SK-N-SH (cell line): ENCODE data around the gene ZNF548. TPM values are rescaled to one million over a fixed set of nuclear protein-coding genes. Genes with fewer than 3 reads are reported as not detected.
A peak's percentile ranks its signal among the peaks of the same experiment; 100 is the strongest.

Experiments used
- CTCF ChIA-PET: fragments of 300-600, 350-600 bp; formaldehyde crosslinking; extraction: SDS; loops from one replicate; lab custom pipeline; 2021; lab: Yijun Ruan, JAX
- POLR2A ChIA-PET: fragments of 350-600 bp; sonication (Branson Sonifier 250); formaldehyde crosslinking; extraction: SDS; loops from one replicate; lab custom pipeline; 2020; ENCODE audit warnings: antibody characterized with exemption, inconsistent platforms; lab: Yijun Ruan, JAX
- DNase-seq: peaks from one replicate; pipeline ENCODE4 v3.0.0; 2012
- H2AFZ ChIP-seq: fragments of 200-600 bp; sonication (generic); 2 replicates; pipeline ENCODE4 v1.8.1; 2016; ENCODE audit warnings: antibody characterized with exemption, mild to moderate bottlenecking, low read depth
- H3F3A ChIP-seq: fragments of 200-600 bp; sonication (generic); replicated peaks from 2 replicates; pipeline ENCODE3; 2016; ENCODE audit warnings: antibody characterized with exemption, mild to moderate bottlenecking; ENCODE audit not compliant: insufficient read depth
- H3K27ac ChIP-seq, 2 experiments: fragments of 200-500 bp in 1 of 2; fragments of 200-600 bp in 1 of 2; sonication (Bioruptor generic) in 1 of 2; sonication (generic), shearing (Covaris generic) in 1 of 2; 2 replicates each; pipeline versions ENCODE4 v1.5.1 to v1.6.1; 2014 to 2016; ENCODE audit warnings: low read depth in 2 of 2, inconsistent platforms in 1 of 2, low read length in 1 of 2, mild to moderate bottlenecking in 1 of 2, mixed read lengths in 1 of 2
- H3K27me3 ChIP-seq: fragments of 200-600 bp; sonication (generic), shearing (Covaris generic); 2 replicates; pipeline ENCODE4 v1.6.1; 2016; ENCODE audit warnings: mixed run types; ENCODE audit not compliant: insufficient read depth
- H3K36me3 ChIP-seq, 2 experiments: fragments of 200-500 bp in 1 of 2; fragments of 200-600 bp in 1 of 2; sonication (Bioruptor generic) in 1 of 2; sonication (generic) in 1 of 2; replicated peaks in 1 of 2; 2 replicates each; pipeline versions ENCODE3 to v1.5.1; 2014 to 2016; ENCODE audit warnings: low read length in 1 of 2, mild to moderate bottlenecking in 1 of 2; ENCODE audit not compliant: insufficient read depth in 2 of 2, control insufficient read depth in 1 of 2
- H3K4me1 ChIP-seq, 2 experiments: fragments of 200-500 bp in 1 of 2; fragments of 200-600 bp in 1 of 2; sonication (Bioruptor generic) in 1 of 2; sonication (generic), shearing (Covaris generic) in 1 of 2; 2 replicates each; pipeline versions ENCODE4 v1.5.1 to v1.6.1; 2014 to 2016; ENCODE audit warnings: low read depth in 1 of 2, low read length in 1 of 2, mixed run types in 1 of 2; ENCODE audit not compliant: insufficient read depth in 2 of 2, control insufficient read depth in 1 of 2
- H3K4me2 ChIP-seq: fragments of 200-600 bp; sonication (generic), shearing (Covaris generic); 2 replicates; pipeline ENCODE4 v1.6.1; 2017; ENCODE audit warnings: mixed run types
- H3K4me3 ChIP-seq, 2 experiments: fragments of 200-500 bp in 1 of 2; fragments of 200-600 bp in 1 of 2; sonication (Bioruptor generic) in 1 of 2; sonication (generic), shearing (Covaris generic) in 1 of 2; 2 replicates each; pipeline versions ENCODE4 v1.5.1 to v1.8.1; 2014 to 2016; ENCODE audit warnings: low read depth in 2 of 2, inconsistent platforms in 1 of 2, low read length in 1 of 2, mild to moderate bottlenecking in 1 of 2, mixed read lengths in 1 of 2, moderate library complexity in 1 of 2
- H3K79me2 ChIP-seq: fragments of 200-600 bp; sonication (generic); 2 replicates; pipeline ENCODE4 v1.8.1; 2017; ENCODE audit warnings: mild to moderate bottlenecking; ENCODE audit not compliant: insufficient read depth
- H3K9ac ChIP-seq: fragments of 200-600 bp; sonication (generic); 2 replicates; pipeline ENCODE4 v1.6.1; 2017; ENCODE audit warnings: mixed run types
- H3K9me2 ChIP-seq: fragments of 200-600 bp; sonication (generic); 2 replicates; pipeline ENCODE4 v1.6.1; 2017; ENCODE audit warnings: mixed run types
- H3K9me3 ChIP-seq: fragments of 200-600 bp; sonication (generic); 2 replicates; pipeline ENCODE4 v1.6.1; 2017; ENCODE audit warnings: mixed run types, mild to moderate bottlenecking, moderate library complexity
- H4K20me1 ChIP-seq: fragments of 200-600 bp; sonication (generic); 2 replicates; pipeline ENCODE4 v1.6.1; 2017; ENCODE audit warnings: mild to moderate bottlenecking, mixed run types; ENCODE audit not compliant: insufficient read depth
- ELF1 ChIP-seq: IDR thresholded peaks from 2 replicates; pipeline ENCODE4 v1.4.0; 2012
- EP300 ChIP-seq, 2 experiments: IDR thresholded peaks; 2 replicates each; pipeline versions ENCODE4 v1.4.0 to v1.6.1; 2012; ENCODE audit warnings: borderline replicate concordance in 1 of 2, low read depth in 1 of 2, low read length in 1 of 2
- EZH2phosphoT487 ChIP-seq: fragments of 200-600 bp; sonication (generic); IDR thresholded peaks from 2 replicates; pipeline ENCODE4 v1.6.1; 2017; ENCODE audit warnings: low read depth, mixed run types, mild to moderate bottlenecking, antibody characterized with exemption, moderate library complexity, borderline replicate concordance
- FOXM1 ChIP-seq: IDR thresholded peaks from 2 replicates; pipeline ENCODE4 v1.4.0; 2012; ENCODE audit warnings: low read depth, mild to moderate bottlenecking
- GATA2 ChIP-seq: sonication (generic); formaldehyde crosslinking; IDR thresholded peaks from 2 replicates; pipeline ENCODE4 v1.5.0; 2020; ENCODE audit warnings: mild to moderate bottlenecking, missing genetic modification reagents
- IRF3 ChIP-seq: fragments of 150-350 bp; IDR thresholded peaks from 2 replicates; pipeline ENCODE4 v1.6.1; 2016; ENCODE audit warnings: mild to moderate bottlenecking, low read depth, low read length
- JUND ChIP-seq: IDR thresholded peaks from 2 replicates; pipeline ENCODE4 v1.4.0; 2012
- MEF2A ChIP-seq: IDR thresholded peaks from 2 replicates; pipeline ENCODE4 v1.4.0; 2012; ENCODE audit warnings: low read depth, borderline replicate concordance
- NFIC ChIP-seq: IDR thresholded peaks from 2 replicates; pipeline ENCODE4 v1.4.0; 2012; ENCODE audit warnings: borderline replicate concordance
- PBX3 ChIP-seq: IDR thresholded peaks from 2 replicates; pipeline ENCODE4; 2012
- RAD21 ChIP-seq: IDR thresholded peaks from 2 replicates; pipeline ENCODE4 v1.6.1; 2012; ENCODE audit warnings: mild to moderate bottlenecking, low read length
- RCOR1 ChIP-seq: fragments of 150-350 bp; IDR thresholded peaks from 2 replicates; pipeline ENCODE4 v1.6.1; 2017; ENCODE audit warnings: antibody characterized with exemption, low read length
- REST ChIP-seq: IDR thresholded peaks from 2 replicates; pipeline ENCODE4 v1.6.1; 2012; ENCODE audit warnings: mild to moderate bottlenecking, low read depth, low read length, moderate library complexity
- RFX5 ChIP-seq: IDR thresholded peaks from 2 replicates; pipeline ENCODE4 v1.6.1; 2012; ENCODE audit warnings: mild to moderate bottlenecking, improper control_type of control experiment, low read length
- RXRA ChIP-seq: IDR thresholded peaks from 2 replicates; pipeline ENCODE4 v1.4.0; 2012; ENCODE audit warnings: low read depth, mild to moderate bottlenecking, borderline replicate concordance
- SIN3A ChIP-seq: IDR thresholded peaks from 2 replicates; pipeline ENCODE4 v1.6.1; 2012; ENCODE audit warnings: low read depth, mild to moderate bottlenecking, low read length, moderate library complexity, borderline replicate concordance
- SMC3 ChIP-seq: IDR thresholded peaks from 2 replicates; pipeline ENCODE4 v1.6.1; 2012; ENCODE audit warnings: low read depth, low read length, improper control_type of control experiment
- USF1 ChIP-seq: IDR thresholded peaks from 2 replicates; pipeline ENCODE4 v1.4.0; 2012; ENCODE audit warnings: low read depth, borderline replicate concordance
- WGBS: methylation state at CpG from one replicate; pipeline ENCODE4 v1.1.6; 2017; ENCODE audit warnings: low lambda C conversion rate; 5-methylcytosine and 5-hydroxymethylcytosine counted together
- polyA plus RNA-seq, 3 experiments: library from polyadenylated mRNA; depleted of rRNA; stranded (reverse); fragments of >200 nt; gene quantifications; 2 replicates each; pipeline ENCODE4 v1.2.3, GENCODE V29; 2012
- TF ChIP-seq, protein P1 (sequence below): IDR thresholded peaks from 2 replicates; pipeline ENCODE4 v1.4.0; 2012; ENCODE audit warnings: low read depth

Gene ZNF548
- polyA plus RNA-seq, 1 of the 3 experiments (the other 2 are of a cell fraction): 6.8 TPM

GRCh38 chr19:57363688-57364181 is 25.9 kb upstream of the ZNF548 start:
- H4K20me1 ChIP-seq: no peaks in the 10 kb centered on the region
- no peak for DNase-seq
- peaks cover 0 to 6% of the 10 kb centered on the region in 2 experiments; a peak in 2 of 4 replicates for H3K4me1 ChIP-seq
- H3K36me3 ChIP-seq: peaks cover 9 to 12% of the 10 kb centered on the region in 2 experiments
- peak overlapping the region; percentile 53 to 65; a peak in 2 of 4 replicates for H3K27ac ChIP-seq
- peak overlapping the region; percentile 97 for H3K4me2 ChIP-seq
- peak overlapping the region; percentile 81; the same call in 1 of the 2 replicates for H2AFZ ChIP-seq
- POLR2A ChIA-PET: interaction anchor here (0.9 to 1.4 kb wide), 2 partner anchors 26 to 71 kb away, joined by 3 to 5 read pairs; partner anchors contain the start of genes ZNF548 and ZNF749
- CTCF ChIA-PET: interaction anchor here (1.0 to 1.3 kb wide), 2 partner anchors 13 to 1150 kb away, joined by 3 read pairs; partner anchors contain the start of gene ZNF304
- H3K79me2 ChIP-seq: peaks cover 34% of the 10 kb centered on the region
- no peak for TF ChIP-seq USF1
- peak overlapping the region; percentile 63 to 84 for H3K4me3 ChIP-seq
- H3K9me2 ChIP-seq: no peaks in the 10 kb centered on the region
- H3K9ac ChIP-seq: peak overlapping the region; percentile 78
- H3K9me3 ChIP-seq: no peaks in the 10 kb centered on the region
- peaks cover 11% of the 10 kb centered on the region for H3F3A ChIP-seq
- 3% methylated on average over 10 of the region's 18 CpGs for WGBS
- H3K27me3 ChIP-seq: no peaks in the 10 kb centered on the region

GRCh38 chr19:57366776-57367175 is 22.9 kb upstream of the ZNF548 start:
- Histone ChIP-seq H3K27ac (no peak overlapping the region), H3K79me2 (peaks cover 34% of the 10 kb centered on the region), H3F3A (peaks cover 6% of the 10 kb centered on the region), H3K9ac (no peak overlapping the region), H3K4me2 (no peak overlapping the region), H3K9me2 (no peaks in the 10 kb centered on the region), H4K20me1 (no peaks in the 10 kb centered on the region), H3K9me3 (no peaks in the 10 kb centered on the region), H3K36me3 (peaks cover 2 to 11% of the 10 kb centered on the region in 2 experiments), H3K4me1 (peaks cover 0 to 6% of the 10 kb centered on the region in 2 experiments; a peak in 2 of 4 replicates), H3K4me3 (no peak overlapping the region), H3K27me3 (no peaks in the 10 kb centered on the region), H2AFZ (no peak overlapping the region)
- POLR2A ChIA-PET: no interaction called here
- DNase-seq: no peak
- CTCF ChIA-PET: no interaction called here
- 92% methylated on average over 2 of the region's 2 CpGs for WGBS
- TF ChIP-seq RCOR1 (no peak), EP300 (IDR thresholded peaks at IDR 0.05; ENCODE audit: borderline replicate concordance in 1 of 2, low read depth in 1 of 2, low read length in 1 of 2) (no peak), SMC3 (no peak), ELF1 (no peak), RXRA (no peak), JUND (no peak), EZH2phosphoT487 (no peak), SIN3A (no peak), GATA2 (CRISPR knock-in tag) (no peak), RAD21 (no peak), RFX5 (no peak), FOXM1 (no peak), PBX3 (no peak), USF1 (no peak), NFIC (no peak), REST (no peak), IRF3 (no peak), MEF2A (no peak)
- TF ChIP-seq, protein P1, sequence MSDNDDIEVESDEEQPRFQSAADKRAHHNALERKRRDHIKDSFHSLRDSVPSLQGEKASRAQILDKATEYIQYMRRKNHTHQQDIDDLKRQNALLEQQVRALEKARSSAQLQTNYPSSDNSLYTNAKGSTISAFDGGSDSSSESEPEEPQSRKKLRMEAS: no peak
